Activated CD4-positive, CD25-positive, alpha-beta regulatory T cell treated with anti-CD3 and anti-CD28 coated beads, Interleukin-2, amount 50 U/mL, for 24 hours (primary cell): ENCODE measurements around the gene CYP4A22.
"Not testable (repeated sequence)": the region's sequence is repeated elsewhere in the genome, so short reads cannot be mapped to it uniquely, and the experiment has no call there.

ENCODE experiments used
- ATAC-seq, 2 donors: fragments of 150-1000 bp; cut with Tn5 transposase; one replicate each; pipeline ENCODE4 v1.10.0; 2021; ENCODE audit warnings: mild to moderate bottlenecking in 1 of 2, moderate library complexity in 1 of 2

CYP4A22 gene

DNA sequence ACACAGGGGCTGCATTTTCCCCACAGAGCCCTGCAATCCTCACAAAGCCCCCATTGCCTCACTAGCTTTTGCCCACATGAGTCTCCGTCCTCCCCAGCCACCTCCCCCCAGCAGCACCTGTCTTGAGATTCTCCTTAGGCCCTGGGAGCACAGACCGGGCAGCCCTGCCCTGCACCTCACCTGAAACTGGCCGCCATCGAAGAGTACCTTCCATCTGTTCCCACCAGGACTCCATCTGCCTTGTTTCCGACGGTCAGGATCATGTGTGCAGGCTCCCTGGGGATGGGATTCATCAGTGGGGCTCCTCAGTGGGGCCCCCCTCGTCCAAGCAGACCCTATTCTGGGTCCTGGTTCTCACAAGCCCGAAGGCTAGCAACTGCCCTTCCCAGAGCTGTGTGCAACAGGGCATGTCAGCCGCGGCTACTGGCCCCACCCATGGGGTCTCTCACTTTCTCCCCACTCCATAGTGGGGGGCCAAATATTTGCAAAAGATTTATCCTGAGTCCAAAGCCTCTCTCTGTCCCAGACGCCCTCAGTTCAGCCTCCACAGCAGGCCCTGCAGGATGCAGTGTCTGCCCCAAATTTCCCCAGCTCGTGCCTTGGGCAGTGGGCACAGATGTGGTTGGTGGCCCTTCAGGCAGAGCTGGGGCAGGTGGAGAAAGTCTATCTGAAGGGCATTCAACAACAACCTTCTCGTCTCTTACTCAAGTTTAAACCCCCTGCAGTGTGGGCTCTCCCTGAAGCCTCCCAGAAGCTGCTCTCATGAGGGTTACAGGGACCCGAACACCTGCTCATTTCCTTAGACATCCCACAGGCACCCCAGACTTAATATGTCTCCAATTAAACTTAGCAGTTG lies 47.8 kb downstream of the CYP4A22 start:
- no peak for ATAC-seq

GRCh38 chr1:47186267-47187185 lies 49.3 kb downstream of the CYP4A22 start:
- ATAC-seq: no peak

DNA sequence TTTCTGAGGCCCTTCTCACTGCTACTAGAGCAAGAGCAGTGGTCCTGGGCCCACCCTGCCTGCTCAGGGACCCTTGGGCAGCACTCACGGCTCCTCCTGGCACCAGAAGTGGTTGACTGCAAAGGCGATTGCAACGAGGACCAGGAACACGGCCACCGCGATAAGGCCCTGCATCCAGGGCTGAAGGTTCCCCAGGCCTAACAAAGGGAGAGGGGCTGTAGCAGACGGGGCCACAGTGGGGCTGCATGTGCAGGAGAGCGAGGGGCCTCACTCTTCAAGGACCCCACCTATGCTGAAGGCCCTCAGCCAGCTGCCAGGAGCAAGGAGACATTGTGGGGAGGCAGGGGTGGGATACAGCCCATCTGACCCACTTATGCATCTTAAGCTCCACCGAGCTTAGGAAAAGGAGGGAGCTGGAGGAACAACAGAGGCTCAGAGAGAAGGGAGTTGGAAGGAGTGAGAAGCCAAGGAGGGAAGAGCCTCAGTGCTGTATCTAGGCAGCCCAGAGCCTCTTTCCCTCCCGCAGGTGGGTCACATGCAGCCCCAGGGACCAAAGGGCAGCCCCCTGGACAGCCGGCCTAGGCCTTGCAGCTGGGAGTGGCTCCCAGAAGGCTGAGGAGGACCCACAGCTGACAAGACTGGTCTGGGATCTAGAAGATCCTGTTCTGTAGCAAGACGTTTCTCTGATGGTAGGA lies 50.1 kb downstream of the CYP4A22 start:
- ATAC-seq: no peak

DNA sequence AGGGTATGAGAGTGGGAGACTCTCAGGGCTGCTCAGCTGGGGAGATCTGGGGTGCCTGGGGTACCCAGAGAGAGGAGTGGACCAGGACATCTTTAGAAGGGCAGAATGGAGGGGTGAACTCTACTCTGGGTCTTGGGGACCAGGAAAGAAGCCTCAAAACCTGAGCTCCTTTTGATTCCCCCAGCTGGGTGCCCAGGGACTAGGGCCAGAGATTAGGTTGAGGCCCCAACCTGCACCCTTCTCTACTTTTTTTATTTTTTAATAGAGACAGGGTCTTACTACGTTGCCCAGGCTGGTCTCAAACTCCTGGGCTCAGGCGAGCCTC lies 50.6 kb downstream of the CYP4A22 start:
- no peak for ATAC-seq

- ATAC-seq: no peak
Measured at GRCh38 chr1:47188791-47189785, 51.8 kb downstream of the CYP4A22 start.

- no peak for ATAC-seq
Measured at GRCh38 chr1:47189844-47190508, 52.7 kb downstream of the CYP4A22 start, which contains the start of gene PDZK1IP1. PDZK1IP1 (minus strand) TSS chr1:47190036; CDS start chr1:47189932, 104 bp downstream.

GRCh38 chr1:47190509-47190855 lies 53.2 kb downstream of the CYP4A22 start:
- ATAC-seq: no peak

DNA sequence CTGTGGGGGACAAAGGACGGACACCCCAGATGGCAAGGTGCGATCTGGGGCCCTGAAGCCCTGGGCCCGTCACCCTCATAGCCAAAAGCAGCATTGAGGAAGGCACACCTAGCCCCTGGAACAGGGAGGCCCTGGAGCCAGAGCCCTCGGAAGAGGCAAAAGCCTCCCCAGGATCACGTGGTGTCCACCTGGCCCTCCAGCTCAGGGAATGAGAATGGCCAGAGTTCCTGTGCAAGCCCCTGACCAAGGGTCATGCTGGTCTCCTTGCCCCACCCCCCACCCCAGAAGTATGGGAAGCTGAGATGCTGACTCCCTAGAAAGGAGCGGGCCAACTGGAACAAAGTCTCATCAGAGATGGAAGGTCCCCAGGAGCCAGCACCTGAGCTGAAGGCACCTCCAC lies 53.6 kb downstream of the CYP4A22 start:
- no peak for ATAC-seq

DNA sequence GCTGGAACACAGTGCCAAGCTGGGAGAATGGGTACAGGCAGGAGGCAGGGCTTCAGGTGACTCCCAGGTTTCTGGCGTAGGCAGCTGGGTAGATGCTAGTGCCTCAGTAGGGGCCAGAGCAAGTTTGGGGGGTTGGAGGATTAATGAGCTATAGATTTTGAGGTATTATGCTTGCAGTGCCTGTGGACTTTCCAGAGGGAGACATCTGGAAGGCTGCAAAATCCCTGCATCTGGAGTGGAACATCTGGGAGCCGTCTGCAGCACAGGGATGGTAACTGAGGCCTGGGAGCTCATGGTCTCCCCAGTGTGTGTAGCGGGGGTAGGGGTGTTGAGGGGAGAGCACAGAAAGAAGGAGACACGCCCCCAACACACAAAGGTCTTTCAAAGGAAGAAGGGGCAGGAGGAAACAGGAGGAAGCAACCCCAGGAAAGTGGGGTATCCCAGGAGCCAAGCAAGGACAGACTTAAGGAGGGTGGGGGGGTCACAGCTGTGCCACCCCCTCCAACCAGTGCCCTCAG lies 54.8 kb downstream of the CYP4A22 start:
- ATAC-seq: no peak

DNA sequence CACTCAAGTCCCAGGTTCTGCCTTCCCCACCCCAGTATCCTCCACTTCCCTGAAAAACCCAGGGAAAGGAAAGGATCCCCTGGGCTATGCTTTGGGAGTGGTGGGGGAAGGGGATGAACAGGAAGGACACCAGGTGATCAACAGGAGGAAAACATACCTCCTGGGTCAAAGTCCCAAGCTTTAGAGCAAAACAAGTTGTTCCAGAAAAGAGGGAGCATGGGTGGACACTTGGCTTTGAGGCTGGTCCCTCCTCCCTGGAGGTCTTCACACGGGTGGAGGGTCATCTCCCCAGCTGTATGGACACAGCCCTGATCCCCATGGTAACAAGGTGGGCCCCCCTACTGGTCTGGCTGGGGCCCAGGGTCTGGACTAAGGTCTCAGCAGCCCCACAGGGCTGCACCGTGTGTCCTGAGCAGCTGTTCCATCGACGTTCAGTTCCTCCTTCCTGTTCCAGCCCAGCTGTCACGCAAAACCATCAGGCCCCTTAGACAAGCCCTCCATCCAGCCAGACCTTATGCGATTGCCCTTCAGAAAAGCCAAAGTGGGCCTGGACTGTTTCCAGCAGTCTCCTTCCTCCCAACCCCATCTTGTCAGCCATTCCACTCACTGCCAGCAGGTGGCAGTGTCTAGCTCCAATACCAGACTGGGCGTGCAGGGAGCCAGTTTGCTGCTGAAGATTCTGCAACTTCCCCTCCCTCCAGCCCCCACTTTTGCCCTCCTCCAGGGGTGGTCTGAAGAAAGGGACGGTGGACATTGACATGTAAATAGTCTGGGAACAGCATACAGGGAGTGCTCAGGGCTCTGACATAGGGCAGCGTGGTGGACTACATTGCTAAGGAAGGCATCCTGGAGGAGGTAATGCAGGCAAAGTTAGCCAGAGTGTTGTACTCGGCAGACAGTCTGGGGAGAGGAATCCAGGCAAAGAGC lies 55.5 kb downstream of the CYP4A22 start:
- peak; percentile 52 to 55 for ATAC-seq

- ATAC-seq: not testable (repeated sequence)
Measured at GRCh38 chr1:47193496-47193895, 56.3 kb downstream of the CYP4A22 start.

DNA sequence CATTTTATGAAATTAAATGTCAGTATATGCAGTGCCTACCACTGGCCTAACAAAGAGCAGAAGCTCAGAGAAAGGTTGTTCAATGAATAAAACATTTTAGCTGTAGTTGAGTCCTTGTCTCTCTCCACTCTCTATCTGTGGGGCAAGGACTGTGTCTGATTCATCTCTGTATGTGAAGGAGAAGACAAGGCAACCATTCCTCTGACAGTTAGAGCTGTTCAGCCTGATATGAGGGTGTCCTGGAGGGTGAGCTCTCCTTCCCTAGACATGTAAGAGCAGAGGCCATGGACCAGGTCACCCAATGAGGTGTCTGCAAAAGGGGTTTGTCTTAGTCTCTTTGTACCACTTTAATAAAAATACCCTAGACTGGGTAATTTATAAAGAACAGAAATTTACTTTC lies 57.1 kb downstream of the CYP4A22 start:
- ATAC-seq: no peak

- not testable (repeated sequence) for ATAC-seq
Measured at GRCh38 chr1:47195981-47196380, 58.7 kb downstream of the CYP4A22 start.

DNA sequence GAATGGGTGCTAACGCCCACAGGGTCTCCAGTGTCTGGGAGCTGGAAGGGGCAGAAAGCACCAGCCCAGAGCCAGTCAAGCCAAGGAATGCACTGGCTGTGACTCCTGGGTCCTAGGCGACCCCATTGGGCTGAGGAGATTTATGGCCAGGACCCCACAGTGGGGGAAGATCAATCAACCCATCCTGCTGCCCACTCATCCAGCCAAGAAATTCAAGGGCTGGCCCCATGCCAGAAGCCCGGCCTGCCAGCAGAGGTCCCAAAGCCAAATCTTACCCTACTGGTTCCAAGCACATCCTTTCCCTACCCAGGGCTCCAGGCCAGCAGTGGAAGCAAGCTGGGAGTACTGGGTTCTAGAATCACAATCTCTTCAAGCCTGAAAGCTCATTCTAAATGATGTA lies 59.4 kb downstream of the CYP4A22 start:
- ATAC-seq: no peak

DNA sequence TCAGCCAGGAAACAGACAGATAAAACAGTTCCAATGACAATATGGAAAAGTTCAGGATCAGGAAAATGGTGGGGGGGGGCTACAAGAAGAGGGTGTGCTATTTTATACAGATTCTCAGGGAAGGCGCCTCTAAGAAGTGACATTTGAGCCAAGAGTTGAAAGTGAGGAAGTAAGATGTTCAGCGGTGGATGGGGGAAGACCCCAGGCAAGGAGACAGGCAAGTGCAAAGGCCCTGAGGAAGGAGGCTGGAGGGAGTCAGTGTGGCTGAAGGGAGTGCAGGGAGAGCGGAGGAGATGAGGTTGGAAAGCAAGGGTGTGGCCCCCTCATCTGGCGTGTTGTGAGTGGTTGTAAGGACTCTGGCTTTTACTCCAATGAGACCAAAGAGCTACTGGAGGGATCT lies 61.0 kb downstream of the CYP4A22 start:
- no peak for ATAC-seq
